Calu3 (cell line): Measurements from ENCODE around the gene DTNB. TPM values are rescaled to one million over a fixed set of nuclear protein-coding genes. Genes with fewer than 3 reads are reported as not detected.

Experiments
- BruUV-seq: library from RNA; stranded (reverse); fragments of 400-500 nt; replicated peaks from 2 replicates; lab custom pipeline; 2021; lab: Mats Ljungman, UMichigan
- CTCF ChIA-PET: fragments of 300-600 bp; sonication (Branson Sonifier 250); formaldehyde crosslinking; loops from one replicate; lab custom pipeline; 2022; ENCODE audit warnings: antibody characterized with exemption; lab: Charles Lee
- DNase-seq: peaks from one replicate; pipeline ENCODE4 v3.0.0; 2022
- H3K27ac Mint-ChIP-seq: one replicate; pipeline ENCODE4 v1.8.0; 2022; ENCODE audit warnings: mixed read lengths; ENCODE audit not compliant: unreplicated experiment
- H3K27me3 Mint-ChIP-seq: one replicate; pipeline ENCODE4 v1.8.0; 2022; ENCODE audit warnings: mixed read lengths; ENCODE audit not compliant: unreplicated experiment
- H3K36me3 Mint-ChIP-seq: one replicate; pipeline ENCODE4 v1.8.0; 2022; ENCODE audit warnings: mild to moderate bottlenecking, moderate library complexity, mixed read lengths; ENCODE audit not compliant: insufficient read depth, unreplicated experiment
- H3K4me1 Mint-ChIP-seq: one replicate; pipeline ENCODE4 v1.8.0; 2022; ENCODE audit warnings: mild to moderate bottlenecking, low read depth, mixed read lengths; ENCODE audit not compliant: unreplicated experiment
- H3K4me3 Mint-ChIP-seq: one replicate; pipeline ENCODE4 v1.8.0; 2022; ENCODE audit warnings: mild to moderate bottlenecking, low read depth, moderate library complexity, mixed read lengths; ENCODE audit not compliant: unreplicated experiment
- H3K9me3 Mint-ChIP-seq: one replicate; pipeline ENCODE4 v1.8.0; 2022; ENCODE audit warnings: low read depth, mixed read lengths; ENCODE audit not compliant: unreplicated experiment
- CTCF ChIP-seq: fragments of 200-600 bp; IDR thresholded peaks from one replicate; pipeline ENCODE4 v1.8.0; 2022; ENCODE audit warnings: antibody characterized with exemption; ENCODE audit not compliant: unreplicated experiment
- intact Hi-C: fragments of 100-400 bp; cut with micrococcal nuclease; formaldehyde crosslinking; loops from one replicate; pipeline ENCODE4 v1.10.0; 2022; ENCODE audit not compliant: unreplicated experiment
- total RNA-seq: library from RNA; stranded (reverse); gene quantifications from 2 replicates; pipeline ENCODE4 v1.2.3, GENCODE V29; 2022

The DTNB gene
- total RNA-seq, 1 experiment from 2014 or later: 27.3 TPM

DNA sequence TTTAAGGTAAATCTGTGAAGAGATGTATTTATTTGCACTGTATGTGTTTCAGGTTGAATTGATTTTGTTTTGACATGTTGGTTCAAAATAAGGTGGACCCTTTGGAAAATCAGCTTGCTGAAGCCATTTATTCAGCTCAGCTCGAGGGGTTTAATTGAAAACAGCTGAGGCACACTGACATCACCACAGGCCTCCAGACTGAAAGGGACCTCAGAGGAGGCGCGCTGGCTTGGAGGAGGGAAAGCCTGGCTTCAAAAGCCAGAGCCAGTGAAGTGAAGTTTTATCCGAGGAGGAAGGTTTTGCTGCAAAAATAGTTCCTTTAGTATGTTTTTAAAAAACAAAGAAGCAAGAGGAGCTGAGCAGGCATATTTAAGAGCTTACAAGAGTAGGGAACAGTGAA lies 304.7 kb downstream of the DTNB start:
- CTCF ChIA-PET: no interaction called here

GRCh38 chr2:25367296-25367695 lies 306.1 kb downstream of the DTNB start:
- Mint-ChIP-seq H3K4me3 (no peak overlapping the region), H3K27ac (no peak overlapping the region), H3K9me3 (no peaks in the 10 kb centered on the region), H3K27me3 (no peaks in the 10 kb centered on the region), H3K36me3 (peaks cover 4% of the 10 kb centered on the region), H3K4me1 (peaks cover 22% of the 10 kb centered on the region)
- intact Hi-C loops: no loop called here
- no peak for DNase-seq
- no peak for TF ChIP-seq CTCF
- no TSS peak for BruUV-seq
- CTCF ChIA-PET: no interaction called here

More for the DNA sequence above, 304.7 kb downstream of the DTNB start:
- no peak overlapping the region for H3K27ac Mint-ChIP-seq
- BruUV-seq: no TSS peak
- H3K4me3 Mint-ChIP-seq: no peak overlapping the region
- no peaks in the 10 kb centered on the region for H3K36me3 Mint-ChIP-seq
- intact Hi-C loops: no loop called here
- H3K27me3 Mint-ChIP-seq: no peaks in the 10 kb centered on the region
- no peaks in the 10 kb centered on the region for H3K9me3 Mint-ChIP-seq
- no peak for TF ChIP-seq CTCF
- DNase-seq: no peak
- H3K4me1 Mint-ChIP-seq: peaks cover 14% of the 10 kb centered on the region

- no peak overlapping the region for H3K4me3 Mint-ChIP-seq
- no peak for DNase-seq
- intact Hi-C loops: no loop called here
- no peaks in the 10 kb centered on the region for H3K27me3 Mint-ChIP-seq
- CTCF ChIA-PET: interaction anchor here (0.7 kb wide), 1 partner anchor 1178 kb away, joined by 3 read pairs; no protein-coding TSS in a partner anchor
- BruUV-seq: no TSS peak
- no peaks in the 10 kb centered on the region for H3K9me3 Mint-ChIP-seq
- peaks cover 25% of the 10 kb centered on the region for H3K4me1 Mint-ChIP-seq
- no peak for TF ChIP-seq CTCF
- peaks cover 11% of the 10 kb centered on the region for H3K36me3 Mint-ChIP-seq
- H3K27ac Mint-ChIP-seq: no peak overlapping the region
Observed at GRCh38 chr2:25366629-25367028, 306.7 kb downstream of the DTNB start.

- intact Hi-C loops: no loop called here
- no peak overlapping the region for H3K27ac Mint-ChIP-seq
- peaks cover 14% of the 10 kb centered on the region for H3K36me3 Mint-ChIP-seq
- TF ChIP-seq CTCF: no peak
- no peak for DNase-seq
- H3K9me3 Mint-ChIP-seq: no peaks in the 10 kb centered on the region
- peaks cover 25% of the 10 kb centered on the region for H3K4me1 Mint-ChIP-seq
- BruUV-seq: no TSS peak
- H3K27me3 Mint-ChIP-seq: no peaks in the 10 kb centered on the region
- H3K4me3 Mint-ChIP-seq: no peak overlapping the region
- CTCF ChIA-PET: interaction anchor here (1.4 kb wide), 1 partner anchor 12 kb away, joined by 3 read pairs; no protein-coding TSS in a partner anchor
Observed at GRCh38 chr2:25365241-25365640, 308.1 kb downstream of the DTNB start.
